IMR-90 (cell line): ENCODE measurements around the gene MDH1B. TPM values are rescaled to one million over a fixed set of nuclear protein-coding genes. Genes with fewer than 3 reads are reported as not detected.

Experiments used
- ATAC-seq: fragments of 200-7000 bp; cut with Tn5 transposase; 2 replicates; pipeline ENCODE4 v1.9.1; 2020; ENCODE audit warnings: low read depth, mild to moderate bottlenecking, moderate library complexity
- BruUV-seq: library from RNA; stranded (reverse); fragments of 400-500 nt; replicated peaks from 2 replicates; lab custom pipeline; 2021; lab: Mats Ljungman, UMichigan
- CTCF ChIA-PET: fragments of 300-600 bp; formaldehyde crosslinking; extraction: SDS; loops from one replicate; lab custom pipeline; 2021; ENCODE audit warnings: antibody characterized with exemption; lab: Yijun Ruan, JAX
- POLR2A ChIA-PET: fragments of 300-600 bp; sonication (Branson Sonifier 250); formaldehyde crosslinking; loops from one replicate; lab custom pipeline; 2022; ENCODE audit warnings: antibody characterized with exemption; ENCODE audit not compliant: unreplicated experiment; lab: Charles Lee
- DNase-seq: peaks from one replicate; pipeline ENCODE4 v3.0.0; 2013
- H2AFZ ChIP-seq: replicated peaks from 2 replicates; pipeline ENCODE3; 2013; ENCODE audit warnings: low read length, mild to moderate bottlenecking; ENCODE audit not compliant: poor library complexity
- H2AK5ac ChIP-seq: 2 replicates; pipeline ENCODE4 v1.6.1; 2013; ENCODE audit warnings: low read depth, low read length, inconsistent platforms
- H2AK9ac ChIP-seq: replicated peaks from 2 replicates; pipeline ENCODE3; 2013; ENCODE audit warnings: mild to moderate bottlenecking, low read depth, low read length, moderate library complexity; ENCODE audit not compliant: poor library complexity
- H2BK120ac ChIP-seq: 2 replicates; pipeline ENCODE4 v1.6.1; 2013; ENCODE audit warnings: low read depth, low read length, inconsistent platforms
- H2BK15ac ChIP-seq: 3 replicates; pipeline ENCODE4 v1.6.1; 2013; ENCODE audit warnings: low read depth, low read length, inconsistent platforms
- H2BK20ac ChIP-seq: 2 replicates; pipeline ENCODE4 v1.6.1; 2013; ENCODE audit warnings: low read depth, mild to moderate bottlenecking, inconsistent platforms, low read length, moderate library complexity
- H2BK5ac ChIP-seq: 2 replicates; pipeline ENCODE4 v1.6.1; 2013; ENCODE audit warnings: mild to moderate bottlenecking, low read depth, low read length, inconsistent platforms; ENCODE audit not compliant: poor library complexity, severe bottlenecking
- H3K14ac ChIP-seq: replicated peaks from 2 replicates; pipeline ENCODE4 v1.6.1; 2013; ENCODE audit warnings: low read depth, low read length, inconsistent platforms
- H3K18ac ChIP-seq: 2 replicates; pipeline ENCODE4 v1.6.1; 2013; ENCODE audit warnings: low read depth, low read length, control low read depth
- H3K23ac ChIP-seq: 2 replicates; pipeline ENCODE4 v1.6.1; 2013; ENCODE audit warnings: low read depth, low read length, inconsistent platforms
- H3K27ac ChIP-seq: 2 replicates; pipeline ENCODE4 v1.5.1; 2013; ENCODE audit warnings: mild to moderate bottlenecking, control low read depth, low read length; ENCODE audit not compliant: insufficient read depth
- H3K27me3 ChIP-seq: 2 replicates; pipeline ENCODE4 v1.6.1; 2013; ENCODE audit warnings: low read length; ENCODE audit not compliant: control insufficient read depth, insufficient read depth
- H3K36me3 ChIP-seq: 2 replicates; pipeline ENCODE4 v1.6.1; 2013; ENCODE audit warnings: low read length, mixed read lengths; ENCODE audit not compliant: control insufficient read depth, insufficient read depth
- H3K4ac ChIP-seq: 2 replicates; pipeline ENCODE4 v1.6.1; 2013; ENCODE audit warnings: low read depth, low read length, inconsistent platforms
- H3K4me1 ChIP-seq: 2 replicates; pipeline ENCODE4 v1.6.1; 2013; ENCODE audit warnings: low read length, mixed read lengths; ENCODE audit not compliant: control insufficient read depth, insufficient read depth
- H3K4me2 ChIP-seq: 2 replicates; pipeline ENCODE4 v1.6.1; 2013; ENCODE audit warnings: low read depth, mild to moderate bottlenecking, control low read depth, low read length, moderate library complexity
- H3K4me3 ChIP-seq: 2 replicates; pipeline ENCODE4 v1.5.1; 2013; ENCODE audit warnings: low read depth, mild to moderate bottlenecking, control low read depth, low read length, moderate library complexity; ENCODE audit not compliant: insufficient read depth
- H3K56ac ChIP-seq: 2 replicates; pipeline ENCODE4 v1.6.1; 2013; ENCODE audit warnings: low read length, inconsistent platforms; ENCODE audit not compliant: insufficient read depth; ENCODE audit errors: extremely low read depth
- H3K79me1 ChIP-seq, 2 experiments: 2 replicates each; pipeline ENCODE4 v1.6.1; 2013; ENCODE audit warnings: low read length in 2 of 2, inconsistent platforms in 1 of 2, low read depth in 1 of 2
- H3K9ac ChIP-seq: 2 replicates; pipeline ENCODE4 v1.6.1; 2013; ENCODE audit warnings: low read depth, low read length, control low read depth
- H3K9me1 ChIP-seq: 2 replicates; pipeline ENCODE4 v1.6.1; 2013; ENCODE audit warnings: low read length, inconsistent platforms; ENCODE audit not compliant: insufficient read depth
- H3K9me3 ChIP-seq: 2 replicates; pipeline ENCODE4 v1.6.1; 2013; ENCODE audit warnings: low read length; ENCODE audit not compliant: control insufficient read depth, insufficient read depth
- H4K20me1 ChIP-seq: 2 replicates; pipeline ENCODE4 v1.6.1; 2013; ENCODE audit warnings: low read length, inconsistent platforms; ENCODE audit not compliant: insufficient read depth
- H4K5ac ChIP-seq: 2 replicates; pipeline ENCODE4 v1.6.1; 2013; ENCODE audit warnings: mild to moderate bottlenecking, low read depth, low read length, control low read depth
- H4K8ac ChIP-seq, 2 experiments: 2 replicates each; pipeline ENCODE4 v1.6.1; 2013; ENCODE audit warnings: low read depth in 2 of 2, low read length in 2 of 2, control low read depth in 1 of 2, inconsistent platforms in 1 of 2
- H4K91ac ChIP-seq: 2 replicates; pipeline ENCODE4 v1.6.1; 2013; ENCODE audit warnings: low read depth, low read length, inconsistent platforms; ENCODE audit not compliant: insufficient read depth
- CEBPB ChIP-seq: IDR thresholded peaks from 2 replicates; pipeline ENCODE4 v1.6.1; 2012; ENCODE audit warnings: low read depth, low read length, improper control_type of control experiment
- CHD1 ChIP-seq: IDR thresholded peaks from 2 replicates; pipeline ENCODE4 v1.6.1; 2012; ENCODE audit warnings: low read depth, low read length, improper control_type of control experiment
- ELK1 ChIP-seq: fragments of 150-350 bp; IDR thresholded peaks from 2 replicates; pipeline ENCODE4 v1.6.1; 2016; ENCODE audit warnings: low read depth, mild to moderate bottlenecking, low read length, moderate library complexity, borderline replicate concordance
- FOS ChIP-seq: fragments of 150-350 bp; IDR thresholded peaks from 2 replicates; pipeline ENCODE4 v1.6.1; 2016; ENCODE audit warnings: low read depth, low read length
- MAFK ChIP-seq: IDR thresholded peaks from 2 replicates; pipeline ENCODE4 v1.6.1; 2012; ENCODE audit warnings: low read depth, low read length, improper control_type of control experiment
- MAZ ChIP-seq: IDR thresholded peaks from 2 replicates; pipeline ENCODE4 v1.6.1; 2012; ENCODE audit warnings: low read depth, mild to moderate bottlenecking, low read length, improper control_type of control experiment, moderate library complexity, borderline replicate concordance
- MXI1 ChIP-seq: IDR thresholded peaks from 2 replicates; pipeline ENCODE4 v1.6.1; 2012; ENCODE audit warnings: low read depth, mild to moderate bottlenecking, low read length, moderate library complexity, borderline replicate concordance
- POLR2A ChIP-seq: IDR thresholded peaks from 2 replicates; pipeline ENCODE4 v1.6.1; 2012; ENCODE audit warnings: mild to moderate bottlenecking, low read depth, low read length
- dilution Hi-C: fragments of 300-500 bp; cut with HindIII; formaldehyde crosslinking; loops from one replicate; pipeline ENCODE4 v1.14.3; 2018; ENCODE audit warnings: low sequenced_read_pairs; ENCODE audit not compliant: unreplicated experiment
- in situ Hi-C: fragments of 300-500 bp; cut with MboI; formaldehyde crosslinking; loops from 3 replicates; pipeline ENCODE4 v1.14.3; 2019; ENCODE audit warnings: low sequenced_read_pairs, inconsistent platforms, mixed read lengths
- intact Hi-C: fragments of 100-400 bp; cut with micrococcal nuclease; formaldehyde crosslinking; loops from 2 replicates; pipeline ENCODE4 v1.10.0; 2022
- polyA plus RNA-seq, 3 experiments: library from polyadenylated mRNA; depleted of rRNA; stranded (reverse); fragments of >200 nt; gene quantifications; 2 replicates each; pipeline ENCODE4 v1.2.3, GENCODE V29; 2012; ENCODE audit warnings: low replicate concordance in 1 of 3
- total RNA-seq: library from RNA; depleted of rRNA; stranded (reverse); fragments of >200 nt; gene quantifications from 2 replicates; pipeline ENCODE4 v1.2.3, GENCODE V29; 2012
- TF ChIP-seq, protein P1 (sequence below): conservative IDR thresholded peaks from 2 replicates; pipeline ENCODE4 v1.5.1; 2012; ENCODE audit warnings: mild to moderate bottlenecking, low read depth, low read length, improper control_type of control experiment

Gene MDH1B
- total and polyA plus RNA-seq, 2 of the 4 experiments (the other 2 are of a cell fraction) = 0.38 to 0.54 TPM

- POLR2A ChIA-PET = no interaction called here
- CTCF ChIA-PET = no interaction called here
- no TSS peak for BruUV-seq
- no peaks in the 10 kb centered on the region for H3K36me3 ChIP-seq
- H3K27ac ChIP-seq = no peak overlapping the region
- H2BK5ac ChIP-seq = no peak overlapping the region
- H3K27me3 ChIP-seq = no peaks in the 10 kb centered on the region
- no peaks in the 10 kb centered on the region for H3K9me1 ChIP-seq
- H3K79me1 ChIP-seq = no peaks in the 10 kb centered on the region
- H2BK120ac ChIP-seq = no peak overlapping the region
- H3K56ac ChIP-seq = no peak overlapping the region
- no peaks in the 10 kb centered on the region for H4K20me1 ChIP-seq
- H2BK15ac ChIP-seq = no peak overlapping the region
- no peak overlapping the region for H4K91ac ChIP-seq
- H3K4me2 ChIP-seq = no peak overlapping the region
- H3K18ac ChIP-seq = no peak overlapping the region
- H3K4me1 ChIP-seq = no peaks in the 10 kb centered on the region
- no peak overlapping the region for H2AK5ac ChIP-seq
- no peak overlapping the region for H4K5ac ChIP-seq
- TF ChIP-seq CEBPB = no peak
- TF ChIP-seq, protein P1, sequence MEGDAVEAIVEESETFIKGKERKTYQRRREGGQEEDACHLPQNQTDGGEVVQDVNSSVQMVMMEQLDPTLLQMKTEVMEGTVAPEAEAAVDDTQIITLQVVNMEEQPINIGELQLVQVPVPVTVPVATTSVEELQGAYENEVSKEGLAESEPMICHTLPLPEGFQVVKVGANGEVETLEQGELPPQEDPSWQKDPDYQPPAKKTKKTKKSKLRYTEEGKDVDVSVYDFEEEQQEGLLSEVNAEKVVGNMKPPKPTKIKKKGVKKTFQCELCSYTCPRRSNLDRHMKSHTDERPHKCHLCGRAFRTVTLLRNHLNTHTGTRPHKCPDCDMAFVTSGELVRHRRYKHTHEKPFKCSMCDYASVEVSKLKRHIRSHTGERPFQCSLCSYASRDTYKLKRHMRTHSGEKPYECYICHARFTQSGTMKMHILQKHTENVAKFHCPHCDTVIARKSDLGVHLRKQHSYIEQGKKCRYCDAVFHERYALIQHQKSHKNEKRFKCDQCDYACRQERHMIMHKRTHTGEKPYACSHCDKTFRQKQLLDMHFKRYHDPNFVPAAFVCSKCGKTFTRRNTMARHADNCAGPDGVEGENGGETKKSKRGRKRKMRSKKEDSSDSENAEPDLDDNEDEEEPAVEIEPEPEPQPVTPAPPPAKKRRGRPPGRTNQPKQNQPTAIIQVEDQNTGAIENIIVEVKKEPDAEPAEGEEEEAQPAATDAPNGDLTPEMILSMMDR = no peak
- no peak for TF ChIP-seq MAFK
- TF ChIP-seq MXI1 = no peak
- TF ChIP-seq POLR2A = no peak
- TF ChIP-seq FOS = no peak
- no peak for TF ChIP-seq CHD1
- TF ChIP-seq ELK1 = no peak
- TF ChIP-seq MAZ = no peak
- H3K14ac ChIP-seq = no peak overlapping the region
- H2AK9ac ChIP-seq = no peak overlapping the region
- H2AFZ ChIP-seq = no peak overlapping the region
- no peak overlapping the region for H3K23ac ChIP-seq
- H3K9me3 ChIP-seq = peaks cover 2% of the 10 kb centered on the region; the same call in 1 of the 2 replicates
- H4K8ac ChIP-seq = no peak overlapping the region
- ATAC-seq (no peak), DNase-seq (no peak)
- in situ Hi-C loops (no loop called here), dilution Hi-C loops (no loop called here), intact Hi-C loops (no loop called here)
- H3K4me3 ChIP-seq = no peak overlapping the region
- H3K9ac ChIP-seq = no peak overlapping the region
- H2BK20ac ChIP-seq = no peak overlapping the region
- no peak overlapping the region for H3K4ac ChIP-seq
These were observed 49.4 kb upstream of the MDH1B start for GRCh38 chr2:206814498-206814897.
